ENCODE data around the gene WNT3A.

The WNT3A gene

DNA sequence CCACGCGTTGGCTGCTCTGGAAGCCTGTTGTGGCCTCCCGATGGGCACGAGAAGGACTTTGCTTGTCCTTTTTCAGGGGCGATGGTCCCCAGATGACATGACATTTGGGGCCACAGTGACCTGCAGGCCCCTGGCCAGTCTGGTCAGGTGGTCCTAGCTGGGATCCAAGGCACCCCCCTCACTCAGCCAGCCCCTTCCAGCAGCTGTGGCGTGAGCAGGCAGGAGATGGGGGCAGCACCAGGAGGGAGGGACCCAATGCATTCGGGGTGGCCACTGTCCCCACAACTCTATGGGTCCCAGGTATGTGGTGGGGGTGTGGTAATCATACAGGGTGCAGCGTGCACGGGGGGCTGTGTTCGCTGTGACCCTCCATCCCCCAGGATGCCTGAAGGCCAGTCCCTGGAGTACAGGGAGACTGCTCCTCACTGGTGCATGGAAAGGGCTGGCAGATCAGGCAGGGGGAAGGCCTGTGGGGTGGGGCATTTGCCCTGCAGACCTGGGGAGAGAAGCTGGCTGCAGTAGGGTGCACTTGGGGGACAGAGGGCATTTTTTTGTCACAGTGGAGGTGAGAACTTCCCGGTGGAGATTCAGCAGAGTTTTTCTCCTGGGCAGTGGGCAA, 31.7 kb downstream of the WNT3A start:
- ChIA-PET CTCF (no interaction called here), POLR2A (no interaction called here)
- no peak for DNase-seq (ENCODE audit: low read depth, low spot score)
- TF ChIP-seq, protein P1, sequence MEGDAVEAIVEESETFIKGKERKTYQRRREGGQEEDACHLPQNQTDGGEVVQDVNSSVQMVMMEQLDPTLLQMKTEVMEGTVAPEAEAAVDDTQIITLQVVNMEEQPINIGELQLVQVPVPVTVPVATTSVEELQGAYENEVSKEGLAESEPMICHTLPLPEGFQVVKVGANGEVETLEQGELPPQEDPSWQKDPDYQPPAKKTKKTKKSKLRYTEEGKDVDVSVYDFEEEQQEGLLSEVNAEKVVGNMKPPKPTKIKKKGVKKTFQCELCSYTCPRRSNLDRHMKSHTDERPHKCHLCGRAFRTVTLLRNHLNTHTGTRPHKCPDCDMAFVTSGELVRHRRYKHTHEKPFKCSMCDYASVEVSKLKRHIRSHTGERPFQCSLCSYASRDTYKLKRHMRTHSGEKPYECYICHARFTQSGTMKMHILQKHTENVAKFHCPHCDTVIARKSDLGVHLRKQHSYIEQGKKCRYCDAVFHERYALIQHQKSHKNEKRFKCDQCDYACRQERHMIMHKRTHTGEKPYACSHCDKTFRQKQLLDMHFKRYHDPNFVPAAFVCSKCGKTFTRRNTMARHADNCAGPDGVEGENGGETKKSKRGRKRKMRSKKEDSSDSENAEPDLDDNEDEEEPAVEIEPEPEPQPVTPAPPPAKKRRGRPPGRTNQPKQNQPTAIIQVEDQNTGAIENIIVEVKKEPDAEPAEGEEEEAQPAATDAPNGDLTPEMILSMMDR (IDR thresholded peaks at IDR 0.05; ENCODE audit: insufficient read depth, low read length, missing control alignments) = no peak
- H3K4me3 ChIP-seq (ENCODE audit: low read depth, low read length) = no peak overlapping the region

DNA sequence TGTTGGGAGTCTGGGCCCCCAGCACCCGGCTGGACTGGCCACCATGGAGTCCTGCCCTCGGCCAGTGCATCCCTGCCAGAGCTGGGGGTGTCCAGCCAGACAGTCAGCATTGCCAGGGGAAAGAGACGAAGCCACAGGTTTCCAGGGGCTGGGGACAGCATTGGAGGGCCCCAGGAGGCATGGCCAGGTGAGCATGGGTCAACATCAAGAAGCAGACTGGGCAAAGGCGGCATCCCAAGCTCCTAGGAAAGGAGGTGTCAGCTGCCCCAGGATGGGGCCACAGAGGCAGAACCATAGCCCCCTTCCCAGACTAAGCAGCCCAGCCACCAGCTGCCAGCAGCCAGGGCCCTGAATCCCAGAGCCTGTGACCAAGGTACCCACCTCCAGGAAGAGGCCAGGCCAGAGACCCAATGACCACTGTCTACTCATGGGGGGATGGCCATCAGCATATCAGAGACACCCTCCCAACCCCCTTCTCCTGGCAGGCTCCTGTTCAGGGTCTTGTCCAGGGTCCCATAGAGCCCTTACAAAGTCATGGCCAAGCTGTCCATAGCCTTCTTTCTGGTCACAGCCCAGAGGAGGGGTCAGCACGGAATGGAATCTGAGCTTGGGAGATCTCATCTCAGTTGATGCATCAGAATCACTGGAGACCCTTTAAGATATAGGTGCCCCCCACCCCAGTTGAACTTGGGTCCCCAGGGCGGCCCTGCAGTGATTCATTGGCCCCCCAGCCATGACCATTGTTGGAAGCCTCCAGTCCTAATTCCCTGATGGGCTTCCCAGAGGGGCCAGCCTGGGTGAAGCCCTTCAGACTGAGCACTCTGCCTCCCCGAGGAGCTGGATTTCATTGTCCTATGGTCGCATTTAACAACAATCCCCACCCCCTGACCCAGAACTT, 32.5 kb downstream of the WNT3A start:
- no peak overlapping the region for H3K4me3 ChIP-seq (ENCODE audit: low read depth, low read length)
- ChIA-PET CTCF (no interaction called here), POLR2A (no interaction called here)
- TF ChIP-seq, protein P1 (IDR thresholded peaks at IDR 0.05; ENCODE audit: insufficient read depth, low read length, missing control alignments) = no peak
- DNase-seq (ENCODE audit: low read depth, low spot score) = no peak

DNA sequence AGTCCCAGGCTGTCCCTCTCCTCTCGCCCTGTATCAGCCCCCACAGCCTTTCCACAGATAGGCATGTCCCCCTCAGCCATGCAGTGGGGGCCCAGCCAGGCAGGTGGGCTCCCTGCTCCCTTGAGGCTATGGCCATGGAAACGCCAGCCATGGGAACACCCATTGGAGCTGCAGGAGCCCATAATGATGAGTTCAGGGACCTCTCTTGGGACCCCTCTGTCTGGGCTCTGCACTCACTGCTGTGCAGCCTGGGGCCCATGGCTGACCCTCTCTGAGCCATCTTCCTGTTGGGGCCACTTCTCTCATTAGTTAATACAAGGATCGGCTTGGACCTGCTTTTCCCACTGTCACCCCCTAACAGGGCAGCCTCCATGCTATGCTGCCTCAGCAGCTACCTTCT, 33.2 kb downstream of the WNT3A start:
- TF ChIP-seq, protein P1 (IDR thresholded peaks at IDR 0.05; ENCODE audit: insufficient read depth, low read length, missing control alignments) = no peak
- CTCF ChIA-PET = no interaction called here
- no peak overlapping the region for H3K4me3 ChIP-seq (ENCODE audit: low read depth, low read length)
- POLR2A ChIA-PET = no interaction called here
- DNase-seq (ENCODE audit: low read depth, low spot score) = no peak

DNA sequence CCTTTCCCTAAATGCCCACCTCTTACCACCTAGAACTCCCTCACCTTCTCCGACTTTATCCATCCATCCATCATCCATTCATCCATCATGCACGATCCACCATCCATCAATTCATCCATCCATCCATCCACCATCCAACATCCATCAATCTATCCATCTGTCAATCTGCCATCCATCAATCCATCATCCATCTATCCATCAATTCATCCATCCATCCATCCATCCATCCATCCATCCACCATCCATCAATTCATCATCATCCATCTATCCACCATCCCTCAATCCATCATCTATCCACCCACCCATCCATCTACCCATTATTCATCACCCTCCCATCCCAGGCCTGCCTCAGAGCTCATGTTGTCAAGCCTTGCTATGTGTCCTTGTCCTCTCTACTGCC, 34.5 kb downstream of the WNT3A start:
- CTCF ChIA-PET = no interaction called here
- no peak overlapping the region for H3K4me3 ChIP-seq (ENCODE audit: low read depth, low read length)
- TF ChIP-seq, protein P1 (IDR thresholded peaks at IDR 0.05; ENCODE audit: insufficient read depth, low read length, missing control alignments) = no peak
- DNase-seq (ENCODE audit: low read depth, low spot score) = no peak
- POLR2A ChIA-PET = no interaction called here

DNA sequence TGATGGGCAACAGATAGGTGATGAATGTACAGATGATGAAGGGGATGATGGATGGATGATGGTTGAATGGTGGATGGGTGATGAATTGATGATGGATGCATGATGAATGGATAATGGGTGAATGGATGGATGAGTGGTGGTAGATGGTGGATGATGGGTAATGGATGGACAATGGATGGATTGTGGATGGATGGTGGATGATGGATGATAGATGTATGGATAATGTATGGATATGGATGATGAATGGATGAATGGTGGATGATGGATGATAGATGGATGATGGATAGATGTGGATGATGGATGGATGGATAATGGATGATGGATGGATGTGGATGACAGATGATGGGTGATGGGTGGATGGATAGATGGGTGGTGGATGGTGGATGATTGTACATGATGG, 35.7 kb downstream of the WNT3A start:
- no peak overlapping the region for H3K4me3 ChIP-seq (ENCODE audit: low read depth, low read length)
- TF ChIP-seq, protein P1 (IDR thresholded peaks at IDR 0.05; ENCODE audit: insufficient read depth, low read length, missing control alignments) = no peak
- CTCF ChIA-PET = no interaction called here
- POLR2A ChIA-PET = no interaction called here
- DNase-seq (ENCODE audit: low read depth, low spot score) = no peak

DNA sequence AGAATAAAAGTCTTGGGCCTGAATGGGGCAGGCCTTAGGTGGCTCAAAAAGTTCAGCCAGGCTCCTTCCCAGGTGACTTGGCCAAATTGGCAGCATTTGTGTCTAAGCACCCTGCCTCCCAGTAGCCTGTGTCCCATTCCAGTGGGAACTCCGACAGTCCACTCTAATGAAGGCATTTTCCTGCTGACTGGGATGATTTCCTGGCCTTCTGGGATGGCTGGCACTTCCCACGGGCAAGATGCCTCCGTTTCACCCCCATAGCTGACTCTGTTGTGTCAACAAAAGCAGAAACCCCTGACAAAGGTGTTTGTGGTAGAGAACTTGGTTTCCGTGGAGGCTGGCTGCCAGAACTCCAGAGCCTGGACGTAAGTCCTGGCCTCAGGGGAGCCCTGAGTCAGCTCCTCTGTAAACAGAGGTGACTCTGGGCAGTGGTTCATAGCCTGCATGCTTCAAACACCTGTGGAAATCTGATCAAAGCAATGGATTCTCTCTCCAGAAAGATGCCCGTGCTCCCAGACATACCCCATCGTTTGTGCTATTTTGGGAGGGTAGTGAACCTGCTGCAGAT, 36.6 kb downstream of the WNT3A start:
- no peak for DNase-seq (ENCODE audit: low read depth, low spot score)
- CTCF ChIA-PET = no interaction called here
- TF ChIP-seq, protein P1 (IDR thresholded peaks at IDR 0.05; ENCODE audit: insufficient read depth, low read length, missing control alignments) = no peak
- POLR2A ChIA-PET = no interaction called here
- H3K4me3 ChIP-seq (ENCODE audit: low read depth, low read length) = no peak overlapping the region

Data from AG04449 (cell line).